ENCODE results near the gene EZR.

- no peak for TF ChIP-seq CTCF (IDR thresholded peaks at IDR 0.05; ENCODE audit: poor library complexity)
- TF ChIP-seq EZH2 (IDR thresholded peaks at IDR 0.05; ENCODE audit: borderline replicate concordance) = no peak
Observed at GRCh38 chr6:158722176-158722729, 96.9 kb downstream of the EZR start.
